Stomach (tissue), 4 donors: ENCODE measurements around the gene SLAMF1.

ENCODE experiments used
- POLR2A ChIP-seq, 4 donors: fragments of 450-650 bp; IDR thresholded peaks; one replicate each; pipeline ENCODE4 v1.6.1; 2016; ENCODE audit warnings: antibody characterized with exemption in 4 of 4, control low read depth in 2 of 4, mild to moderate bottlenecking in 1 of 4, moderate library complexity in 1 of 4
- TF ChIP-seq, protein P1 (sequence below), 7 experiments: fragments of 450-650 bp in 4 of 7; fragments of 200-600 bp in 3 of 7; sonication (generic) in 3 of 7; IDR thresholded peaks; one replicate each; pipeline ENCODE4 v1.5.1; 2016 to 2019; ENCODE audit warnings: antibody characterized with exemption in 7 of 7, control low read depth in 2 of 7, mild to moderate bottlenecking in 1 of 7

DNA sequence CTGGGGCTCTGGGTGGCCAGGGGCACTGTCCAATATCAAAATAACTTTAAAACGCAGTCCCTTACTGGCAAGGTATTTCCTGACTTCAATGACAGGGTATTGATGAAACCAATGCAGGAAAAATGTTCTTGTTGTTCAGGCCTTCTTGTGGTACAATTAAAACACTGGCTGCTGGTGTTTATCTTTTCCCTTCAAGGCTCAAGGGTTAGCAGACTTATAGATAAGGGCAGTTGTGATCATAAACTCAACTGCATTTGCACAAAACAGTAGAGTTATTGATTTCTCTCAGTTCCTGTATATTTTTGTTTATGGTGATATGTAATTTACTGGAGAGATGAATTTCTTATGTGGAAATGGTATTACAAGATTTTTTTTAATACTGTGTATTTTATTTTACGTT, 64.9 kb downstream of the SLAMF1 start:
- TF ChIP-seq, protein P1, sequence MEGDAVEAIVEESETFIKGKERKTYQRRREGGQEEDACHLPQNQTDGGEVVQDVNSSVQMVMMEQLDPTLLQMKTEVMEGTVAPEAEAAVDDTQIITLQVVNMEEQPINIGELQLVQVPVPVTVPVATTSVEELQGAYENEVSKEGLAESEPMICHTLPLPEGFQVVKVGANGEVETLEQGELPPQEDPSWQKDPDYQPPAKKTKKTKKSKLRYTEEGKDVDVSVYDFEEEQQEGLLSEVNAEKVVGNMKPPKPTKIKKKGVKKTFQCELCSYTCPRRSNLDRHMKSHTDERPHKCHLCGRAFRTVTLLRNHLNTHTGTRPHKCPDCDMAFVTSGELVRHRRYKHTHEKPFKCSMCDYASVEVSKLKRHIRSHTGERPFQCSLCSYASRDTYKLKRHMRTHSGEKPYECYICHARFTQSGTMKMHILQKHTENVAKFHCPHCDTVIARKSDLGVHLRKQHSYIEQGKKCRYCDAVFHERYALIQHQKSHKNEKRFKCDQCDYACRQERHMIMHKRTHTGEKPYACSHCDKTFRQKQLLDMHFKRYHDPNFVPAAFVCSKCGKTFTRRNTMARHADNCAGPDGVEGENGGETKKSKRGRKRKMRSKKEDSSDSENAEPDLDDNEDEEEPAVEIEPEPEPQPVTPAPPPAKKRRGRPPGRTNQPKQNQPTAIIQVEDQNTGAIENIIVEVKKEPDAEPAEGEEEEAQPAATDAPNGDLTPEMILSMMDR (IDR thresholded peaks at IDR 0.05): no peak
- no peak for TF ChIP-seq POLR2A (IDR thresholded peaks at IDR 0.05)
